D721Med (cell line): ENCODE results near the gene CDH4.

Experiments
- DNase-seq: peaks from one replicate; pipeline ENCODE4 v3.0.0; 2011; ENCODE audit warnings: low spot score; ENCODE audit not compliant: insufficient read length
- FAIRE-seq: peaks from 2 replicates; lab custom pipeline; 2011; peaks lifted over from hg19 to GRCh38; lab: Jason Lieb, UNC
- CTCF ChIP-seq: IDR thresholded peaks from 2 replicates; pipeline ENCODE4 v1.5.1; 2012; ENCODE audit warnings: mild to moderate bottlenecking, control low read depth; ENCODE audit not compliant: insufficient read depth; ENCODE audit errors: missing control alignments

CDH4 gene

DNA sequence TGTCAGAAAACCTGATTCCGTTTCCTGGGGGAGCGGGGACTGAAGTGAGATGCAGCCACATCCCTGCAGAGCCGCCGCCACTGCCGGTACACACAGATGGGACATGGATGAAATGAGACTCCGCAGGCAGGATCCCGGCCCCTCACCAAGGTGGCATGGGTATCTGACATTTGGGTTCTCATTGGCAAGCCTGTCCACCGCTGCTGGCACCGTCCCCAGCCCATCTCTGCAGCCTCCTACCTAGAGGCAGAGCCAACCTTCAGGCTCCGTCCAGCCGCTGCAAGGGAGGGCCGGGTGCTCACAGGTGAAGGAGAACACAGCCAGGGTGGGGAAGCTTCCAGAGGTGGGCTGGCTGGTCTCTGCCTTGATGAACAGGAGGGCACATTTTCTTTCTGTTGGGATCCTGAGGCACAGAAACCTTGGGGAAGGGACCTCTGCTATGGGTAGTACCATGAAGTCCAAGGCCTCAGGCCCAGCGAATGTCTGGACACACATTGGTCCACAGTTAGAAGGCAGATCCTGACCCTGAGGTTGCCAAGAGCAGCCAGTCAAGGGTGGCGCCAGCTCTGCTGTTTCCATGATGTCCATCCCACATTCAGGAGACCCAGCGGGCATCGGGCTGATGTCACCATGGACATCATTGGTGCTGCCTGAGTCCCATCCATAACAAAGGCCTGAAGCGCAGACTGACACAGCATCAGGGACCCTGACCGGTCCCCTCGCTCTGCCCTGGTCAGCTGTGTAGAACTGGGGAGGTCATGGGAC lies 636.2 kb downstream of the CDH4 start:
- no peak for DNase-seq
- FAIRE-seq = no peak
- no peak for TF ChIP-seq CTCF

DNA sequence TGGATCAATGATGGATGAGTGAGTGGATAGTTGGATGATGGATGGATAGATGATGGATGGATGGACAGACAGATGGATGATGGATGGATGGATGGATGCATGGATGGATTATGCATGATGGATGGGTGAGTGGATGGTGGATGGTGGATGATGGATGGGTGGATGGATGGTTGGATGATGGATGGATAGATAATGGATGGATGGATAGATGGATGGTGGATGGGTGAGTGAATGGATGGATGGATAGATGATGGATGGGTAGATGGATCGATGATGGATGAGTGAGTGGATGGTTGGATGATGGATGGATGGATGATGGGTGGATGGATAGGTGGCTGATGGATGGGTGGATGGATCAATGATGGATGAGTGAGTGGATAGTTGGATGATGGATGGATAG lies 637.6 kb downstream of the CDH4 start:
- no peak for DNase-seq
- FAIRE-seq = no peak
- TF ChIP-seq CTCF = no peak

- no peak for DNase-seq
- TF ChIP-seq CTCF = no peak
- no peak for FAIRE-seq
These were observed 638.1 kb downstream of the CDH4 start for GRCh38 chr20:61890210-61890609.

DNA sequence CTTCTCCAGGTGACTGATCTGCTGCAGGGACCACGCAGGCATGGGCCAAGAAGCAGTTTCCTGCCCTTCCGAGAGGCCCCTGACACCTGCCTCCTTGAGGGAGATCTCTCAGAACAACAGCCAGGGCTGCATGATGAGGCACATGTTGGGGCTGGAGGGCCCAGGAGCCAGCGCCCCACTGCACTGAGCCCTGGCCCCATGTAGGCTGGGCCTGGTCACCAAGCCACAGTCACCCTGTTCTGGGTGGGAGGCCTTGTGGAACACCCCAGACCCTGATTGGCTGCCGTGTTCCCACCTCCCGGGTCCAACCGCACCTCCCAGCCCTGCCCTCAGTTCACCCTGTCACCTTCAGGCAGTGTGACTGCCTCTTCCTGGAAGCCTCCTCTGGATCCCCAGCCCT lies 639.4 kb downstream of the CDH4 start:
- TF ChIP-seq CTCF = no peak
- DNase-seq (no peak), FAIRE-seq (no peak)

DNA sequence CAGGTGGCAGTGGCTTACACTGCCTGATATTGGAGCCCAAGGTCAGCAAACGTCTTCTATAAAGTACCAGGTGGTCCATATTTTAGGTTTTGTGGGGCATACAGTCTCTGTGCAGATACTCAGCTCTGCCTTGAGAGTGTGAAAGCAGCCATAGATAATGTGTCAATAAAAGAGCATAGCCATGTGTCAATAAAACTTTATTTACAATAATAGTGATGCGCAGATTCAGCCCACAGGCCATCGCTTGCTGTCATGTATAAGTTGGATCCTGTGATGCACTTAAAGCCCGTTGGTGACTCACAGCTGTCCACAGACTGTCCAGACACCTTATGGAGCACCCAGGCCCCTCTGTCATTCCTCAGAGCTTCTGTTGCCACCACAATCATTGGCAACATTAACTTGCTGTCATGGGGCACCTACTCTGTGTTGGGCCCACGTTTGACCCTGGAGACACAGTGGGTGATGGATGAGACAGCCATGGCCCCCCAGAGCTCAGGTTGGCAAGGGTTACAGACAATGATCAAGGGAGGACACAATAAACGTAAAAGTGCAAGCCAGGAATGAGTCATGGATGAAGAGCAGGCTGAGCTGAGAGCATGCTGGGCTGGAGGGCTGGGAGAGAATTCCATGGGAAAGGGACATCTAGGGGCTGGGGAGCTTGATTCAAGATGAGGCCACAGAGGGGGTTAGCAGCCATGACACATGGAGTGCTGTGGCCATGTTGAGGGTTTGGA lies 640.0 kb downstream of the CDH4 start:
- no peak for FAIRE-seq

DNA sequence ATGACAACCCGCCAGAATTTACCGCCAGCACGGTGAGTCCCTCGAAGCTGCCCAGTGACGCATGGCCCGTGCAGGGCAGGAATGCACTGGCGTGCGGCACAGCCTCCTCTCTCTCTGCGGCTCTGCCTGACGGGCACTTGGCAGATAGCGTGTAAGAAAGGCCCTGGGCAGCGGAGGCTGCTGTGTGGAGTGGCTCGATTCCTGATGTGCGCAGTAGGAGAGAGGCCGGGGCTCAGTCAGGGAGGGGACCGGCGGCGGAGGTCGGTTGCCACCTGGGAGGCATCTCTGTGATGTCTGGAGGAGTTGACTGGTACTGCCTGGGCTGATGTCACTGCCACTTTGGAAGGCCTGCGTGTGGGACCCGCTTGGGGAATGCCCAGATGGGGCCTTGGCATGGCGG lies 643.0 kb downstream of the CDH4 start:
- FAIRE-seq = no peak
- TF ChIP-seq CTCF = no peak
- no peak for DNase-seq

More for the DNA sequence above, 640.0 kb downstream of the CDH4 start:
- no peak for DNase-seq
- no peak for TF ChIP-seq CTCF

DNA sequence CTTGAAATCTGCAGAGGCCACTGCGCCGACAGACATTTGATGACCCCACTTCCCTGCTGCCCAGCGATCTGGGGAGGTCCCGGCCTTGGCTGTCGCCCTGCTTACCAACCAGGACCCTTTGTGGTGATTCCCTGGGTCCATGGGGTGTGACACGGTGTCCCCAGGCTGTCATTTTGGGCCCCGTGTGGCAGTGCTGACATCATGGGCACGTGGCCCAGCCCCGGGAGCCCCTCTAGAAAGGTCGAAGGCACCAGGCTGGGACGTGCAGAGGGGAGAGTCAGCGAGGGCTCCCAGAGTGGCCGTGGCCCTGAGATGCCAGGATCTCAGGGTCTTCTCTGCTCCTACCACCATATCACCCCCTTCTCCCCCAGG lies 643.6 kb downstream of the CDH4 start:
- FAIRE-seq (no peak), DNase-seq (no peak)
- no peak for TF ChIP-seq CTCF
